ENCODE results near the gene EHMT1.
"Not testable (repeated sequence)": the region's sequence is repeated elsewhere in the genome, so short reads cannot be mapped to it uniquely, and the experiment has no call there.

EHMT1 gene

GRCh38 chr9:137879566-137880150, 260.9 kb downstream of the EHMT1 start:
- no peak for DNase-seq

DNA sequence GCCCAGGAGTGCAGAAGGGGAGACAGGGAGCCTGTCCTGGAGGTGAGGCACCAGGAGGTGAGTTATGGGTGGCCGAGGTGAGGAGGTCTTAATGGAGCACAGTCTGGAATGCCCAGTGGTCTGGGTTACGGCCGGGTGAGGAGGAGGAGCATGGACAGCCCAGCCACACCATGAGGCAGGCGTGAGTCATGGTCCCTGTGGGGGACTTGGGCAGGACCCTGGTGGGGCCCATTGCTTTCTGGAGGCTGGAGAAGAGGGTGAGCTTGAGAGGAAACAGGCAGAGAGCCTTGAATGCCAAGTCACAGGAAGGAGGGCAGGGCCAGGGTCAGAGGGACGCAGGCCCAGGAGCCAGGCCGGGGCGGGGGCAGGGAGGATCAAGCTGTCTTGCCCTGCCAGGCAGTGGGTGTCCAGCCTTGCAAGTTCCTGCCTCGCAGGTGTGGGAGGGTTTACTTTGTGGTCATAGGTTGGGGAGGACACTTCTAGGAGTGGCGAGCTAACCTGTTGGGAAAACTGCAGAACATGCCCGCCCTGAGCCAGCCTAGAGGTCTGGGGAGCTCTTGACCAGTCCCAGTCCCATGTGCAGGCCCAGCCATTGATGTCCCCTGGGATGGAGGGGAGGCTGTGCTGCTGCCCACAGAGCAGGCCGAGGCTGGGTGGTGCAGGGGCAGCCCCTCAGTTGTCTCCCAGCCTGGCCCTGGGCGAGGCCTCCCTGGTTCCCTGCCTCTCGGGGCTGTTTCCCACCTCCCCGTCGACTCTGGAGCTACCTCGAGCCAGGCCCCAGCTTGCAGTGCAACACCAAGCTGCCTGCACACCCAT, 261.6 kb downstream of the EHMT1 start:
- DNase-seq = no peak

DNA sequence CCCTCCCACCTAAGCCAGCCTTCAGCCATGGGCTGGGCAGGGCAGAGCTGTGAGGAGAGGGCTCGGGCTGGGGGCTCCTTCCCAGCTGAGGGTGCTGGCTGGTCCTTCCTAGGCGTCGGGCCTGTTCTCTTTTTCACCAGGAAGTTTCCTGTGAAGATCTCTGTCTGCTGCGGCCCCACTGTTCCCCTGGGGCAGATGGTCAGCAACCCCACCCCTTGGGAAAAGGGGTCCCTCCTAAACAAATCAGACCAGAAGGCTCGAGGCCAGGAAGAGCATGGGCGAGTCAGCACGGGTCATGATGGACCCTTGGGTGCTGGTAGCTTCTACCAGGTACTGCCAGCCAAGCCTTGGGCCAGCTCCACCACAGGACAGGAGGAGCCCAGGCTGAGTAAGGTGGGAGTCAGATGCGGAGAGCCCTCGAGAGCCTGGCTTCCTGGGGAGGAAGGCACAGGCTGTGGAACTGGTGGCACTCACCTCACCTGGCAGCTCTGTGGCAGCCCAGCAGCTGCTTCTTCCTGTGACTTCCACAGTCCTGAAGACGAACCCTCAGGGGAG, 262.2 kb downstream of the EHMT1 start:
- DNase-seq = no peak

DNA sequence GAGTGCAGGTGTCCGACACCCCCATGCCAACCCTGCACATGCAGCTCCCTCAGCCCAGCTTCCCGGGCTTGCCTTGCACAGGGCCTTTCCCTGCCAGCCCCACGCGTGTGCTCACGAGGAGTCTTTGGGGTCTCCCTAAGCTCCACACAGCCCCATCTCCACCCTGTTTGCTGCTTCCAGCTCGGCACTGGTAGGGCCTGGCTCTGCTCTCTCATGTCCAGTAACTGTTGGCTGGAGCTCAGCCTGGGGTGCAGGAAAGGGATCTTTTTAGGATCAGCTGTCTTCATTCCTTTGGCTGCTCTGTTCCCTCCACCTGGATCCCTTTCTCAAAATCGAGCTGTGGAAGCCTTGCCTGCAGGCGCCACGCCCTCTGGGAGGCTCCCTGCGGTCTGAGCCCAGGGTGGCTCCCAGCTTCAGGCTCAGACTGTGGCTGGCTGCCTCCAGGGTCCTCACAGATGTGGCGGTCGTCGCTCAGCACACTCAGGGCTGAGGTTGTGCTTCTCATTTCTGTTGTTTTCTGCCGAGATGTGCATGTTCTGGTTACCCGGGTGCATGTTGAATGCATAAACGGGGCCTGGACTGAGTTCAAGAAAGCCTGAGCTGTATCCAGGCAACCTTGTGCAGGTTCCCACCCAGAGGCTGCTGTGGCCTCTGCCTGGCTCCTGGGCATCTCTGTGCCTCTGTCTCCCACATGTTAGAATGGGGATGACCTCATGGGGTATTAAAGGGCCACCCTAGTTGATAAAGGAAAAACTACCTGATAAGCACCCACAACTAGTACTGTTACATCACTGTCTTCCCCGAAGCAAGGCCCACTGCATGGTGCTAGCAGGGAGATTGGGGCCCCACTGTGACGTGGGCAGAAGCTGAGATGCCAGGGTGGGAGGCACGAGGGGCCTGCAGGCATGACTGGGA, 263.0 kb downstream of the EHMT1 start:
- no peak for DNase-seq

GRCh38 chr9:137882506-137882821, 263.7 kb downstream of the EHMT1 start:
- no peak for DNase-seq

GRCh38 chr9:137883977-137884376, 265.2 kb downstream of the EHMT1 start:
- not testable (repeated sequence) for DNase-seq

- DNase-seq = not testable (repeated sequence)
These were observed 265.7 kb downstream of the EHMT1 start for GRCh38 chr9:137884547-137884946.

DNA sequence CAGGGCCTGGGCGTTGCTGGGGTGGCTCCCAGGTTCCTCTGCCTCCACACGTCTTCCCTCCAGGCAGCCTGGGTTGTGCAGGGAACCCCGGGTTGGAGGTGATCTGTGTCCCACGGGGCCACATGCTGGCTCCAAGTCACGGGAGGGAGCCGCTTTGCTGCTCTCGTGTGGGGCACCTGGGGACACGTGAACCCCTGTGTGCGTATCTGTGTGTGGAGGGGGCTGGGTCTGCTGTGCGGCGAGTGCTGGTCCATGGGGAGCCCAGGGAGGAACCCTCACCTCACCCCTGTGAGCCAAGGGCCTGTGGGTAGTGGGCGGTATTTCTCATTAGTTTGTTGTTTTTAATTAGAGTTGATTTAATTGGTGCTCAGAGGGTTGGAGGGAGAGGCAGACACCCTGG, 266.3 kb downstream of the EHMT1 start:
- DNase-seq = not testable (repeated sequence)

Measured in CD4-positive, alpha-beta T cell treated with Interleukin-12 subunit alpha and Interleukin-12 subunit beta, for 1 hour (primary cell).